NB4 (cell line): Measurements from ENCODE around the gene PCLO.
A peak's percentile ranks its signal among the peaks of the same experiment; 100 is the strongest.
"Not testable (repeated sequence)": the region's sequence is repeated elsewhere in the genome, so short reads cannot be mapped to it uniquely, and the experiment has no call there.

Experiments used
- DNase-seq: peaks from one replicate; pipeline ENCODE4 v3.0.0; 2010; ENCODE audit warnings: low read depth
- H3K4me3 ChIP-seq: one replicate; pipeline ENCODE4 v1.5.1; 2011; ENCODE audit warnings: mild to moderate bottlenecking, low read depth, low read length, moderate library complexity
- MAX ChIP-seq: IDR thresholded peaks from 2 replicates; pipeline ENCODE4 v1.6.1; 2011; ENCODE audit warnings: low read depth, low read length
- MYC ChIP-seq: IDR thresholded peaks from 2 replicates; pipeline ENCODE4 v1.6.1; 2011; ENCODE audit warnings: low read depth, low read length
- POLR2A ChIP-seq: IDR thresholded peaks from 2 replicates; pipeline ENCODE4 v1.6.1; 2011; ENCODE audit warnings: mild to moderate bottlenecking; ENCODE audit not compliant: insufficient read length; ENCODE audit errors: extremely low read depth
- TF ChIP-seq, protein P1 (sequence below): IDR thresholded peaks from one replicate; pipeline ENCODE4 v1.5.1; 2012; ENCODE audit warnings: low read depth, low read length

Gene PCLO

GRCh38 chr7:83101530-83101929, 61.2 kb downstream of the PCLO start:
- TF ChIP-seq POLR2A (no peak), MYC (no peak), MAX (no peak)
- TF ChIP-seq, protein P1, sequence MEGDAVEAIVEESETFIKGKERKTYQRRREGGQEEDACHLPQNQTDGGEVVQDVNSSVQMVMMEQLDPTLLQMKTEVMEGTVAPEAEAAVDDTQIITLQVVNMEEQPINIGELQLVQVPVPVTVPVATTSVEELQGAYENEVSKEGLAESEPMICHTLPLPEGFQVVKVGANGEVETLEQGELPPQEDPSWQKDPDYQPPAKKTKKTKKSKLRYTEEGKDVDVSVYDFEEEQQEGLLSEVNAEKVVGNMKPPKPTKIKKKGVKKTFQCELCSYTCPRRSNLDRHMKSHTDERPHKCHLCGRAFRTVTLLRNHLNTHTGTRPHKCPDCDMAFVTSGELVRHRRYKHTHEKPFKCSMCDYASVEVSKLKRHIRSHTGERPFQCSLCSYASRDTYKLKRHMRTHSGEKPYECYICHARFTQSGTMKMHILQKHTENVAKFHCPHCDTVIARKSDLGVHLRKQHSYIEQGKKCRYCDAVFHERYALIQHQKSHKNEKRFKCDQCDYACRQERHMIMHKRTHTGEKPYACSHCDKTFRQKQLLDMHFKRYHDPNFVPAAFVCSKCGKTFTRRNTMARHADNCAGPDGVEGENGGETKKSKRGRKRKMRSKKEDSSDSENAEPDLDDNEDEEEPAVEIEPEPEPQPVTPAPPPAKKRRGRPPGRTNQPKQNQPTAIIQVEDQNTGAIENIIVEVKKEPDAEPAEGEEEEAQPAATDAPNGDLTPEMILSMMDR: no peak
- no peak for DNase-seq
- no peak overlapping the region for H3K4me3 ChIP-seq

- no peak for DNase-seq
- H3K4me3 ChIP-seq: no peak overlapping the region
- TF ChIP-seq MAX (no peak), POLR2A (no peak), MYC (no peak)
- TF ChIP-seq, protein P1: no peak
Measured at GRCh38 chr7:83096065-83096580, 66.6 kb downstream of the PCLO start.

- TF ChIP-seq MYC: no peak
- TF ChIP-seq MAX: peak; percentile 27; the same call in 1 of the 2 replicates
- DNase-seq: no peak
- no peak overlapping the region for H3K4me3 ChIP-seq
Measured at GRCh38 chr7:83085299-83085698, 77.4 kb downstream of the PCLO start.

- not testable (repeated sequence) for H3K4me3 ChIP-seq, DNase-seq
Measured at GRCh38 chr7:83079879-83080278, 82.8 kb downstream of the PCLO start.

GRCh38 chr7:83077328-83077727, 85.4 kb downstream of the PCLO start:
- H3K4me3 ChIP-seq: no peak overlapping the region
- DNase-seq: no peak
- TF ChIP-seq MYC (no peak), MAX (no peak), POLR2A (no peak)
- TF ChIP-seq, protein P1: no peak

DNA sequence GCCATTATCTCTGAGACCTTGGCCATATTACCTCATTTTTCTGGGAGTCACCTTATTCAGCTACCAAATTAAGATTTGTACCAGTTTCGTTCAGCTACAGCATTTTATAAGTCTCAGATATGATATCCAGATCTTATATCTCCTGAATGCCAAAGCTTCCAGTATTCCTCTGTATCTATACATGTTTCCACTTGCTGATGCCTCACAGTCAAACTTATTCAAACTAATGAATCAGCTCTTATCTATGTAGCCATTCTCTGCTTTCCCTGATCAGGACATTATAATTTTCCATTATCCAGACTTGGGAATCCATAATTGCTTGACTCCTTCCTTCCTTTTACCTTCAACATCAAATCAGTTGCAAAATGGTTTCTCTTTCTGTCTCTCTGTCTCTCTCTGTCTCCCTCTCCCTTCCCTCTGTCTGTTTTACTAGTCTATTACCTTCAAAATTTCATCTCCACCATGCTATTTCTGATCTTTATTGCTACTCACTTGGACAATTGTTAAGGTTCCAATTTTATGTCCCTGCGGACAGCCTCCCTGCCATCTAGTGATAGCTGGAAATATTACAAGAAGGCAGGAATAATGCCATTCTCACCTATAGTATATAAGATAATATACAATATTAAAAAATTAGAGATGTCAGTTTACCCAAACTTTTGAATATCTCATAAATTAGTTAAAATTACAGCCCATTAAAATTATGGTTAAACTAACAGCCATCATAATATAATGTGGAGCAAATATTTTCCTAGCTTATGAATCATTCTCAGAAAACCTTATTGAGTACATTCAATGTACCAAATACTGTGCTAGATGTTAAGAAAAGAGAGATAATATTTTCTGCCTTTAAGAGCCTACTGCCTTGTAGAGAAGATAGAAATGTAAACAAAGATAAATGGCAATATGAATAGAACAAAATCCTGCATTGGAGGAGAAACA, 89.8 kb downstream of the PCLO start:
- TF ChIP-seq, protein P1: peak; percentile 5
- TF ChIP-seq MYC: no peak
- no peak for DNase-seq

DNA sequence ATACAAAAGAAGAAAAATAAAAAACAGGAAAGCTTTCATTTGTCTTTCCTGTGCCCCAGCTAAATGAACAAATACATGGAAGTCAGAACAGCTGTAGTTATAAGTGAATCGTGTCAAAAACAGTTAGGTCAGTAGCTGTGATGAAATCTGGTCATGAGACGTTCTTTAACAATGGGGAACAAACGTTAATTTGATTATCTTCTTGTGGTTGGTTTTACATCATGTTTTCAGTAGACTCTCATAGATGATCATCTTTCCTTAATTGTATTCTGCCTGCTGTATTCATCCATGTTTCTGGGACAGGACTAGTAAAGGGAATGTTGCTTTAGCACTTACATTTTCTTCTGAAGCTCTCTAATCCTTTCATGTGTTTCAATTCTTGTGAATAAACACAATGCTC, 97.0 kb downstream of the PCLO start:
- TF ChIP-seq, protein P1: no peak
- TF ChIP-seq POLR2A (no peak), MYC (no peak), MAX (0 out of 2 replicates have a peak, but pooled peaks have one; percentile 19)
- no peak overlapping the region for H3K4me3 ChIP-seq
- peak; percentile 30 for DNase-seq

More for the DNA sequence above, 89.8 kb downstream of the PCLO start:
- no peak overlapping the region for H3K4me3 ChIP-seq
